Measurements from ENCODE around the gene MT1M.
"Not testable (repeated sequence)": the region's sequence is repeated elsewhere in the genome, so short reads cannot be mapped to it uniquely, and the experiment has no call there.

The MT1M gene

DNA sequence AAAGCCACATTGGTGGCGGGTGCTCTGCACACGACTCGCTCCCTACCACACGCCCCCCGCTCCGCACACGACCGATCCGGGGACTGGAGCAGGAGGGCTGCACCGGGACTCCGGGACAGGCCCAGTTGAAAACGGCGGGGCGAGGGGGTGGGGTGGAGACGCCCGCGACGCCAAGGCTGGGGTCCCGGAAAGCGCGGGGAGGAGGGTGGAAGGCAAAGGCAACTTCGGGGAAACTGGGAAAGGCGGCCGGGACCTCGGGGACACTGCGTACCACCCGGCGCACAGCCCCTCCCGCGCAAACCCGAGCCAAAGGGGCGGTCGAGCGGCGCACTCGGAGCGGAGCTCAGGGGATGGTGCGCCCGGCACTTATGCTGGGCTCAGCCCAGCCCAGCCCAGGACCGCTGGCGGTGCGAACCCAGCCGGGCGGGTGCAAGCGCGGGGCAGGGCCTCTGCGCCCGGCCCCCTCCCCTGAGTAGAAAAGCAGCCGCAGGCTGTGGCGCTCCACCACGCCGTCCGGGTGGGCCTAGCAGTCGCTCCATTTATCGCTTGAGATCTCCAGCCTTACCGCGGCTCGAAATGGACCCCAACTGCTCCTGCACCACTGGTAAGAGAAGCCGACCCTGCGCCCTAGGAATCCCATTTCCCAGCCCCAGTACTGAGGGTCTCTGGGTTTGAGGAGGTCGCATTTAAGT, at the start of gene MT1M:
Gene MT1M (plus strand): TSS at position 504 of the 692 bp plus-strand sequence. CDS start 73 bp downstream, at position 577.
- in situ Hi-C loops (cut with HindIII; ENCODE audit: low pct_unique_long_range_greater_than_20kb, low sequenced_read_pairs): no loop called here
- no peak for DNase-seq (ENCODE audit: low read depth in 1 of 2, low spot score in 1 of 2)
- no peak for TF ChIP-seq JUND (IDR thresholded peaks at IDR 0.05; ENCODE audit: low read depth)

DNA sequence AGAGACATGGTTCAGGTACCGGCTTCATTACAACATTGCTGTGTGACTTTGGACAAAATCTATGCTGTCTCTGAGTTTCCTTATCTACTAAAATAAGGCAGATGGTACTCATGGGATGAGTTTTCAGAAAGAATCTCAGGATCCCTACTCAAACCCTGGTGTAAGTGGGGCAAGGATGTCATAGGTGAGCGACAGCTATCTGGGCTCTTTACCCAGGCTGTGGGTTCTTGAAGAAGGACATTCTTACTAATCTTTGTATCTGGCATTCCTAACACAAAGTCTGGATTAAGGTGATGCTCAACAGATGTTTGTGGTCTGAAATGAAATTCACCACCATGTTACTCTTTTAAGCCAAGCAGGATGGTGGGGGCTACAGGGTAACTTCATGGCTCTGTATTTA, 49.5 kb upstream of the MT1M start:
- DNase-seq (ENCODE audit: low read depth in 1 of 2, low spot score in 1 of 2); in situ Hi-C loops (cut with HindIII; ENCODE audit: low pct_unique_long_range_greater_than_20kb, low sequenced_read_pairs): not testable (repeated sequence)

DNA sequence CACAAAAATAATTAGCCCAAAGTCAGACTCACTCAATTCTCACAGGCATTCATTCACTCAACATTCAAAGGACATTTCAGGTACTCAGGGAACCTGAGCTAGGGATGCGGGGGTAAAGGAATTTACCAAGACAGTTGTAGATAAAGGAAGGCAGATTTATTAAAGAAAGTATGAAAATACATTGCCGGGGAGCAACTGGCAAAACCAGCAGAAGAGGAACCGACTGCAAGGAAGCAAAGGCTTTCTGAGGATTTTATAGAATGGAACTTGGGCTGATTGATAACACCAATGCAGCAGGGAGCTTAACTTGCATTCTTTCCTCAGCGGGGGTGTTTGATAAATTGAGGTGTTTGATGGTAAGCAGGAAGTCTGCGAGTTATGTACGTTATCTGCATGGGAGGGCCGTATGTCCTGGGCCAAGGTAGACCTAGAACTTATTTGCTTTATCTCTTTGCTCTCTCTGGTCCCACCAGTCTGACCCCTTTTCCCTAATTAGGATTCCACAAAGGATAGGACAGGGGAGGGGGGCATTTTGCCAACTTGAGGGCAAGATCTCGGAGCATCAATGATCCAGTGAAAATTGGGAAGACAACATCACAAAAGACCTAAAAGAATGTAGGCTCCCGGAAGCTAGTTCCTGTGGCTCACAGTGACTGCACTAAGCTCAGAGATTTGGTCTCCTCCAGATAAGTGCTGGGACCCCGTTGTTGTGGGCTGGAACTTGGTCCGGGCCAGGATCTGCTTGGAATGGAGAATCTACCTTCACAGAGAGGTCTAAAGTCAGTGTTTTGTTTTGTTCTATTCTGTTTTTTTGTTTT, 48.9 kb upstream of the MT1M start:
- in situ Hi-C loops (cut with HindIII; ENCODE audit: low pct_unique_long_range_greater_than_20kb, low sequenced_read_pairs): no loop called here
- DNase-seq (ENCODE audit: low read depth in 1 of 2, low spot score in 1 of 2): no peak
- no peak for TF ChIP-seq JUND (IDR thresholded peaks at IDR 0.05; ENCODE audit: low read depth)

DNA sequence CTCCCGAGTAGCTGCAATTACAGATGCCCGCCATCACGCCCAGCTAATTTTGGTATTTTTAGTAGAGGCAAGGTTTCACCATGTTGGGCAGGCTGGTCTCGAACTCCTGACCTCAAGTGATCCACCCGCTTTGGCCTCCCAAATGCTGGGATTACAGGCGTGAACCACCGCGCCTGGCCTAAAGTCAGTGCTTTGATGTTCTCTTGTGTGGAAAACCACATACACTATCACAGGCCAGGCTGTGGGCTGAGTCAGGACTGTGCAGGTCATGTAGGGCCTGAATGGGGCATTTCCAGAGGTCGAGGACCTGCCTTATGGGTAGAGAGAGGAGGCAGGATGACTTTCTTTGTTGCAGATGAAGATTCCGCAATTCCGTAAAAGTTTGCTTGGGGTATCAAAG, 48.2 kb upstream of the MT1M start:
- TF ChIP-seq JUND (IDR thresholded peaks at IDR 0.05; ENCODE audit: low read depth): no peak
- DNase-seq (ENCODE audit: low read depth in 1 of 2, low spot score in 1 of 2): no peak
- in situ Hi-C loops (cut with HindIII; ENCODE audit: low pct_unique_long_range_greater_than_20kb, low sequenced_read_pairs): no loop called here

DNA sequence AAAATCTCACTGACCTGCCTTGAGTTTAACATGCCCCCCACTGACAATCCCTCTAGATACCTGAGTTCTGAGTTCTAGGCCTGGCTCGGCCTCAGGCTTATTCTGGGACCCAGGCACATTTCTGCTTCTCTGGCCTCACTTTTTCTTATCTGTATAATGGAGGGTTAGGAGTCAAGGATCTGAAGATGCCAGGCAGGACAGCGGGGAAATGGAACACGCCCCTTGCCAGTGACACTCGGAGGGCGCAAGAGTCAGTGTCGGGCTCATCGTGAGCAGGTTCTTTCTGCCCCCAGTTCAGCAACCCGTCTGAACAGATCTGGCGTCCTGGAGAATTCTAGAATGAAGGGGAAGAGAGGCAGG, 43.7 kb upstream of the MT1M start:
- in situ Hi-C loops (cut with HindIII; ENCODE audit: low pct_unique_long_range_greater_than_20kb, low sequenced_read_pairs): no loop called here
- DNase-seq (ENCODE audit: low read depth in 1 of 2, low spot score in 1 of 2): no peak
- no peak for TF ChIP-seq JUND (IDR thresholded peaks at IDR 0.05; ENCODE audit: low read depth)

DNA sequence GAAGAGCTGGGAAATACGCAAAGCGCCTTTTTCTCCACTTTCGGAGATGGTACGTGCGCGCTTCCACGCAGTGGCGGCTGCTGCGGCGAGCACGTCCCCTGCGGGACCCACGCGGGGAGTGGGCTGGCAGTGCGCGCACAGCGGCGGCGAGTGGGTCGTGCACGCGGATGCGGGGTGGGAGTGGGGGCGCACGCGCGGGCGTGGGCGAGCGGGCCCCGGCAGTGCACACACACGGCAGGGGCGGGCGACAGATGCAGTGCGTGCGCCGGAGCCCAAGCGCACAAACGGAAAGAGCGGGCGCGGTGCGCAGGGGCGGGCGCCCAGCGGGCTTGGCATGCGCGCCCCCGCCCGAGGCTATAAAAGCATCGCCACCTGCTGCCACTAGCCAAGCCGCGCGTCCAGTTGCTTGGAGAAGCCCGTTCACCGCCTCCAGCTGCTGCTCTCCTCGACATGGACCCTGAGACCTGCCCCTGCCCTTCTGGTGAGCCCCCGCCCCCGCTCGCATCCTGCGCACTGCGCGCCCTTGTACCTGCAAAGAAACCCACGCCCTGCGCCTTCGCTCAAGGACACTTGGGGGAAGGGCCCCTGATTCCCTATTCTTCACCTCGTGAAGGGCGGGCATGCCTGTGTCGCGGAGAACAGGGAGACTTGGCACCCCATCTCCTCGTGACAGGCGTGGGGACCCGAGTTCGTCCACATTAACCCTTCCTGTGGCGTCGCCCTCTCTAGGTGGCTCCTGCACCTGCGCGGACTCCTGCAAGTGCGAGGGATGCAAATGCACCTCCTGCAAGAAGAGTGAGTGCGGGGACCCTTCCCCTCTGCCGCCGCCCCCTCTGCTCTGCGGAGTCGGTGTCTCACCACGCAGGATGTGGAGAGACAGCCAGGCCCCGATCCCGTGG, 43.1 kb upstream of the MT1M start, which contains the start of gene MT3:
Gene MT3 (plus strand): TSS at position 388 of the 899 bp plus-strand sequence. CDS start 63 bp downstream, at position 451.
- in situ Hi-C loops (cut with HindIII; ENCODE audit: low pct_unique_long_range_greater_than_20kb, low sequenced_read_pairs): no loop called here
- peak in 1 of 2 experiments; percentile 41 for DNase-seq (ENCODE audit: low read depth in 1 of 2, low spot score in 1 of 2)
- TF ChIP-seq JUND (IDR thresholded peaks at IDR 0.05; ENCODE audit: low read depth): no peak

DNA sequence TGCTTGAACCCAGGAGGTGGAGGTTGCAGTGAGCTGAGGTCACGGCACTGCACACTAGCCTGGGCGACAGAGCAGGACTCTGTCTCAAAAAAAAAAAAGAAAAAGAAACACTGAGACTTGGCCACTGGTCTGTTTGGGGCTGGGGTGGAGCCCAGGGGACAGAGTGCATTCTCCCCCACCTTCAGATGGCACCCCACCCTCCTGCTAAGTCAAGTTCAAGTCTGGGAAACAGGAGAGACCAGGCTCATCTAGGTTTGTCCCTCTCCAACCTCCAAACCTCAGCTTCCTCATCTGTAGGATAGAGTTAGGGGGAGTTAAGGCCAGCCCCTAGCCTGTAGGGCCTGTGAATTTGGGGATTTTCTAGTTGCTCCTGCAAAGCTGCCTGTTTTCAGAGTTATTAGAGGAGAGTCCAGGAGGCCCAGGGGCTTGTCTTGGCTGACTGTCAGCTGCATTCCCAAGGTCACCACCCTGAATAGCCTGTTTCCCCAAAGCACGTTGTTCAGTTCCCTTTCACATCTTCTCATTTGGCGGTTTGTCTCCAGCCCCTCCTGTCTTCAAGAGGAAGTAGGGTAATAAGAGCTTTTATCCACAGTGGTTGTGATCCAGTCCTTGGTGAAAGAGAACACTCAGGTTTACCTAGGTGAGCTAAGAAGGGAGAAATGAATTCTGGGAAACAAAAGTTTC, 40.9 kb upstream of the MT1M start:
- DNase-seq (ENCODE audit: low read depth in 1 of 2, low spot score in 1 of 2): no peak
- in situ Hi-C loops (cut with HindIII; ENCODE audit: low pct_unique_long_range_greater_than_20kb, low sequenced_read_pairs): no loop called here
- no peak for TF ChIP-seq JUND (IDR thresholded peaks at IDR 0.05; ENCODE audit: low read depth)

DNA sequence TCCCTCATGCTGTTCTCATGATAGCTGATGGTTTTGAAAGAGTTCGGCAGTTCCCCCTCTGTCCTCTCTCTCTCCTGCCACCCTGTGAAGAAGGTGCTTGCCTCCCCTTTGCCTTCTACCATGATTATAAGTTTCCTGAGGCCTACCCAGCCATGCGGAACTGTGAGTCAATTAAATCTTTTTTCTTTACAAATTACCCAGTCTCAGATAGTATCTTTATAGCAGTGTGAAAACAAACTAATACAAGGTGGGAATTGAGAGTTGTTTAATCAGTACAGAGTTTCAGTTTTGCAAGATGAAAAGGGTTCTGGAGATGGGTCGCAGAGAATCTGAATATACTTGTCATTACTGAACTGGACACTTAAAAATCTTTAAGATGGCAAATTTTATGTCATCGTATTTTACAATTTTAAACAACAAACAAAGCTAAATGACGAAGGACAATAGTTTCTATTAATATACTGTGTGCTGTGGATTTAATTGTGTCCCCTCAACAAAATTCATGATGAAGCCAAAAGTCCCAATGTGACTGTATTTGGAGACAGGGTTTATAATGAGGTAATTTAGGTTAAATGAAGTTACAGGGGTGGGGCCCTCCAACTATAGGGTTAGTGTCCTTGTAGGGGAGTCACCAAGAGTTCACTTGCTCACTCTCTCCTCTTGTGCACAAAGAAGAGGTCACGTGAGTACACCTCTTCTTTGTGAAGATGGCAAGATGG, 38.7 kb upstream of the MT1M start:
- no peak for DNase-seq (ENCODE audit: low read depth in 1 of 2, low spot score in 1 of 2)
- TF ChIP-seq JUND (IDR thresholded peaks at IDR 0.05; ENCODE audit: low read depth): no peak
- in situ Hi-C loops (cut with HindIII; ENCODE audit: low pct_unique_long_range_greater_than_20kb, low sequenced_read_pairs): no loop called here

DNA sequence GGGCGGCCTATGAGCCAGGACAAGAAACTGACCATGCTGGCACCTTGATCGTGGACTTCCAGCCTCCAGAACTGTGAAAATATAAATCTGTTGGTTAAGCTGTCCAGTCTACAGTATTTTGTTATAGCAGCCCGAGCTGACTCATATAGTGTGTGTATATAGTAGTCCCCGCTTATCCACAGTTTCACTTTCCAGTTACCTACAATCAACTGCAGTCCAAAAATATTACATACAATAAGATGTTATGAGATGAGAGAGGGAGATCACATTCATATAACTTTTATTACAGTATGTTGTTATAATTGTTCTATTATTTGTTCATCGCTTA, 38.2 kb upstream of the MT1M start:
- in situ Hi-C loops (cut with HindIII; ENCODE audit: low pct_unique_long_range_greater_than_20kb, low sequenced_read_pairs): no loop called here
- TF ChIP-seq JUND (IDR thresholded peaks at IDR 0.05; ENCODE audit: low read depth): no peak

DNA sequence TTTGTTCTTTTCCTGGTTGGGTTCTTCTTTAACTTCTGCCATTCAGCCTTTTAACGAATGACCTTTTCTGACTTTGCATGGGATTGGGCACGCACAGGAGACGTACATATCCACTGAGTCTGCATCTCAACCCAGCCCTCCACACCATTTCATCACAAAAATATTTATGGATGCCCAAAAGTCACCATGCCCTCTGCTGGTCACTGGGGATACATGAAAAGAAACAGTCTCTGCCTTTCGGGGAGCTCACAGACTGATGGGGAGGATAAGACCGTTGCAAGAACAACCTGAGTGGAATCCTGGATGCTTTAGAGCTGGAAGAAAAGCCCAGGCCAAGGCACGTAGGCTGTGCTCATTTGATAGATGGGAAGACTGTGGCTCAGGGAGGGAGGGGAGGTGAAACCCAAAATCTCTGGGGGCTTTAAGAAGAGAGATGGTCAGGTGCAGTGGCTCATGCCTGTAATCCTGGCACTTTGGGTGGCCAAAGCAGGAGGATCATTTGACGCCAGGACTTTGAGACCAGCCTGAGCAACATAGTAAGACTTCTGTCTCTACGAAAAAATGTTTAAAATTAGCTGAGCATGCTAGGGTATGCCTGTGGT, 32.0 kb upstream of the MT1M start:
- no peak for TF ChIP-seq JUND (IDR thresholded peaks at IDR 0.05; ENCODE audit: low read depth)
- peak; percentile 57 to 70 for DNase-seq (ENCODE audit: low read depth in 1 of 2, low spot score in 1 of 2)
- in situ Hi-C loops (cut with HindIII; ENCODE audit: low pct_unique_long_range_greater_than_20kb, low sequenced_read_pairs): no loop called here

More for the DNA sequence above, 38.2 kb upstream of the MT1M start:
- DNase-seq (ENCODE audit: low read depth in 1 of 2, low spot score in 1 of 2): no peak

DNA sequence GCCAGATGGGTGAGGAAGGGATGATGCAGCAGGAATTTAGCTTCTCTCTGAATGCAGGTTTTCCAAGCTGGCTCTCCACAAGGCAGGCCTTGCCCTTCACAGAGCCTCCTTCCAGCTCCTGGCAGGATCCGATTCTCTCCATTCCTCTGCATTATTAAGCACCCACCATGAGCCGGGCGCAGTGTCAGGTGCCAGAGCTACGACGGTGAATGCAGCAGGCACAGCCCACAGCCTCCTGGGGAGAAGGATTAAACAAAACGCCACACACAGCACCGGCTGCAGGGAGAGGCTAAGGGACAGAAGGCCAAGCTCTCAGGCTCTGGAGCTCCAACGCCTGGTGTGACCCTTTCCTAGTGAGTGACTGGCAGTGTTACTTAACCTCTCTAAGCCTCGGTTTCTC, 31.1 kb upstream of the MT1M start:
- DNase-seq (ENCODE audit: low read depth in 1 of 2, low spot score in 1 of 2): no peak
- no peak for TF ChIP-seq JUND (IDR thresholded peaks at IDR 0.05; ENCODE audit: low read depth)
- in situ Hi-C loops (cut with HindIII; ENCODE audit: low pct_unique_long_range_greater_than_20kb, low sequenced_read_pairs): no loop called here
